ENCODE data around the gene ADGRG2. TPM values are rescaled to one million over a fixed set of nuclear protein-coding genes. Genes with fewer than 3 reads are reported as not detected.

The ADGRG2 gene
- polyA plus RNA-seq, 1 donor from 2014 or later = 0.05 TPM

DNA sequence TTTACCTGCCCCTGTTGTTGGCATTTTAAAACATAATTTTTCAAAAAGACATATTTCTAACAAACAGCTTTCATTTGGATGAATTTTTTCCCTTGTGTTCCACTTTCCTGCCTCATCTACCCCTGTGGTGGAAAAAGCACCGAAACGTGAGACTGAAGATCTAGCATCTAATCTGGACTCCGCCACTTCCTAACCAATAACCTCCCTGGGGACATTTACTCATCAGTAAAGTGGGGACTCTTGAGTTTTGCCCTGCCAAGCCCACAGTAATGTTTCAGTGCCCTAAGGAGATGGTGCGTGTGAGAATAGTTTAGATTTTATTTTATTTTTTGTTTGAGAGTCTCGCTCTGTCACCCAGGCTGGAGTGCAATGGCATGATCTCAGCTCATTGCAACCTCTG is 56.7 kb downstream of the ADGRG2 start:
- Histone ChIP-seq H3K9ac (ENCODE audit: low read length) (no peak overlapping the region), H3F3A (ENCODE audit: insufficient read depth, low read length, poor library complexity, severe bottlenecking) (no peaks in the 10 kb centered on the region), H4K20me1 (ENCODE audit: insufficient read depth) (no peaks in the 10 kb centered on the region), H2AFZ (ENCODE audit: low read depth, low read length) (no peak overlapping the region), H3K27ac (ENCODE audit: low read length) (no peak overlapping the region), H3K27me3 (ENCODE audit: insufficient read depth, low read depth, low read length) (no peaks in the 10 kb centered on the region), H3K9me3 (ENCODE audit: low read length) (no peaks in the 10 kb centered on the region), H3K9me2 (ENCODE audit: insufficient read depth, low read length) (no peaks in the 10 kb centered on the region), H3K4me2 (ENCODE audit: low read length) (no peak overlapping the region), H3K79me2 (replicated peaks; ENCODE audit: insufficient read depth, low read length) (no peaks in the 10 kb centered on the region), H3K4me3 (ENCODE audit: low read length) (no peak overlapping the region), H3K36me3 (ENCODE audit: insufficient read depth, low read length) (no peaks in the 10 kb centered on the region)
- TF ChIP-seq SMC3 (conservative IDR thresholded peaks at IDR 0.05; ENCODE audit: poor library complexity) = no peak
- TF ChIP-seq POLR2AphosphoS5 (IDR thresholded peaks at IDR 0.05) = no peak
- TF ChIP-seq TAF1 (IDR thresholded peaks at IDR 0.05; ENCODE audit: low read depth) = no peak
- TF ChIP-seq EP300 (conservative IDR thresholded peaks at IDR 0.05; ENCODE audit: poor library complexity, severe bottlenecking) = no peak
- TF ChIP-seq MXI1 (conservative IDR thresholded peaks at IDR 0.05; ENCODE audit: poor library complexity, severe bottlenecking) = no peak
- TF ChIP-seq, protein P1, sequence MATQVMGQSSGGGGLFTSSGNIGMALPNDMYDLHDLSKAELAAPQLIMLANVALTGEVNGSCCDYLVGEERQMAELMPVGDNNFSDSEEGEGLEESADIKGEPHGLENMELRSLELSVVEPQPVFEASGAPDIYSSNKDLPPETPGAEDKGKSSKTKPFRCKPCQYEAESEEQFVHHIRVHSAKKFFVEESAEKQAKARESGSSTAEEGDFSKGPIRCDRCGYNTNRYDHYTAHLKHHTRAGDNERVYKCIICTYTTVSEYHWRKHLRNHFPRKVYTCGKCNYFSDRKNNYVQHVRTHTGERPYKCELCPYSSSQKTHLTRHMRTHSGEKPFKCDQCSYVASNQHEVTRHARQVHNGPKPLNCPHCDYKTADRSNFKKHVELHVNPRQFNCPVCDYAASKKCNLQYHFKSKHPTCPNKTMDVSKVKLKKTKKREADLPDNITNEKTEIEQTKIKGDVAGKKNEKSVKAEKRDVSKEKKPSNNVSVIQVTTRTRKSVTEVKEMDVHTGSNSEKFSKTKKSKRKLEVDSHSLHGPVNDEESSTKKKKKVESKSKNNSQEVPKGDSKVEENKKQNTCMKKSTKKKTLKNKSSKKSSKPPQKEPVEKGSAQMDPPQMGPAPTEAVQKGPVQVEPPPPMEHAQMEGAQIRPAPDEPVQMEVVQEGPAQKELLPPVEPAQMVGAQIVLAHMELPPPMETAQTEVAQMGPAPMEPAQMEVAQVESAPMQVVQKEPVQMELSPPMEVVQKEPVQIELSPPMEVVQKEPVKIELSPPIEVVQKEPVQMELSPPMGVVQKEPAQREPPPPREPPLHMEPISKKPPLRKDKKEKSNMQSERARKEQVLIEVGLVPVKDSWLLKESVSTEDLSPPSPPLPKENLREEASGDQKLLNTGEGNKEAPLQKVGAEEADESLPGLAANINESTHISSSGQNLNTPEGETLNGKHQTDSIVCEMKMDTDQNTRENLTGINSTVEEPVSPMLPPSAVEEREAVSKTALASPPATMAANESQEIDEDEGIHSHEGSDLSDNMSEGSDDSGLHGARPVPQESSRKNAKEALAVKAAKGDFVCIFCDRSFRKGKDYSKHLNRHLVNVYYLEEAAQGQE (IDR thresholded peaks at IDR 0.05; ENCODE audit: borderline replicate concordance) = no peak
- TF ChIP-seq RAD21 (conservative IDR thresholded peaks at IDR 0.05) = no peak
- TF ChIP-seq EZH2 (IDR thresholded peaks at IDR 0.05; ENCODE audit: borderline replicate concordance, insufficient read depth, low read length, poor library complexity, severe bottlenecking) = no peak
- no peak for TF ChIP-seq CTCF (IDR thresholded peaks at IDR 0.05; ENCODE audit: poor library complexity, severe bottlenecking)

DNA sequence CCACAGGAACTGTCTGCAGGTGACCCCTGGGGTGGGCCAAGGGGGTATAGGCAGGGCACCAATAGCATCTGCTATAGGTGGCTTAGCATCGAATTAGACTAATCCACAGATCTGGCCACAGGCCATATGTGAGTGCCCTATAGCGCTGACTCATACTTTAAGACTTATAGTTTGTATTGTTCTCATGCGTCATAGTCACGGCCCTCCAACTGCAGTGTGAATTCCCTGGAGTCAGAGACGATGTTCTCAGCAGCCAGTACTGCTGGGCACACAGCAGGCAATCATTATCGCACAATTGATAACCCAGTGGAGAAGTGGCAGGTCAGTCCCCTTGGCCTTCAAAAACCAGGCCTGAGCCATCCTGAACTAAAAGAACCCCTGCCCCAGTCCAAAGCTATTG is 58.1 kb downstream of the ADGRG2 start:
- no peak overlapping the region for H2AFZ ChIP-seq (ENCODE audit: low read depth, low read length)
- H3F3A ChIP-seq (ENCODE audit: insufficient read depth, low read length, poor library complexity, severe bottlenecking) = no peaks in the 10 kb centered on the region
- H3K27ac ChIP-seq (ENCODE audit: low read length) = no peak overlapping the region
- no peak overlapping the region for H3K4me3 ChIP-seq (ENCODE audit: low read length)
- no peaks in the 10 kb centered on the region for H3K36me3 ChIP-seq (ENCODE audit: insufficient read depth, low read length)
- no peaks in the 10 kb centered on the region for H4K20me1 ChIP-seq (ENCODE audit: insufficient read depth)
- TF ChIP-seq, protein P1 (IDR thresholded peaks at IDR 0.05; ENCODE audit: borderline replicate concordance) = no peak
- no peak overlapping the region for H3K9ac ChIP-seq (ENCODE audit: low read length)
- H3K9me2 ChIP-seq (ENCODE audit: insufficient read depth, low read length) = no peaks in the 10 kb centered on the region
- H3K79me2 ChIP-seq (replicated peaks; ENCODE audit: insufficient read depth, low read length) = no peaks in the 10 kb centered on the region
- H3K4me2 ChIP-seq (ENCODE audit: low read length) = no peak overlapping the region
- H3K9me3 ChIP-seq (ENCODE audit: low read length) = no peaks in the 10 kb centered on the region
- H3K27me3 ChIP-seq (ENCODE audit: insufficient read depth, low read depth, low read length) = no peaks in the 10 kb centered on the region
